ENCODE measurements around the gene PDLIM4. TPM values are rescaled to one million over a fixed set of nuclear protein-coding genes. Genes with fewer than 3 reads are reported as not detected.
A peak's percentile ranks its signal among the peaks of the same experiment; 100 is the strongest.

Gene PDLIM4
- total RNA-seq, 2 donors from 2014 or later: not detected

DNA sequence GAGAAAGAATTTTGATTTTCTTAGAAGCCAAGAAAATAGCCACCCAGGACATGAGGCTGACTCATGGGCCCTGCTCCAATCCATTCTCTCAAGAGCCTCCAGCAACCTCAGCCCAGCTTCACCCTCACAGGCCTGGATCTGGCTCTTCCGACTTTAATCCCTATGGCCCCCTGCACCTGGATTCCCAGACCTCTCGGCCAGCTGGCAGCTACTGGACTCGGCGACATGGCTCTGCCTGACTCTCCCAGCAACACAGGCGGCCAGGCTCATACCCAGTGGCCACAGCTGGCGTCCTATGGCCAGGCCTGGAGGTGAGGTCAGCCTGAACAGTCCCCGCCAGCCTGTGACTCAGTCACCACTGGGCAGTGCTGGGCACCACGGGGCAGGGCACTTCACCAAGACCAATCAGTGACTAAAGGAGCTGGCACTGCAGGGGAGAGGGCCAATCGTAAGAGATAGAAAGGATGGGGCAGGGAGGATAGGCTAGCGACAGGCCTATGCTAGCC lies 6.2 kb upstream of the PDLIM4 start:
- DNase-seq (no peak), ATAC-seq (no peak)
- no peak overlapping the region for H3K27ac Mint-ChIP-seq
- H3K4me1 Mint-ChIP-seq: peaks cover under 1% of the 10 kb centered on the region
- peaks cover 9% of the 10 kb centered on the region for H3K27me3 Mint-ChIP-seq
- no peaks in the 10 kb centered on the region for H3K9me3 ChIP-seq (ENCODE audit: control insufficient read depth, low read length, poor library complexity, severe bottlenecking)
- peaks cover 1% of the 10 kb centered on the region for H3K36me3 Mint-ChIP-seq (ENCODE audit: low read depth)
- no peak overlapping the region for H3K4me3 Mint-ChIP-seq

DNA sequence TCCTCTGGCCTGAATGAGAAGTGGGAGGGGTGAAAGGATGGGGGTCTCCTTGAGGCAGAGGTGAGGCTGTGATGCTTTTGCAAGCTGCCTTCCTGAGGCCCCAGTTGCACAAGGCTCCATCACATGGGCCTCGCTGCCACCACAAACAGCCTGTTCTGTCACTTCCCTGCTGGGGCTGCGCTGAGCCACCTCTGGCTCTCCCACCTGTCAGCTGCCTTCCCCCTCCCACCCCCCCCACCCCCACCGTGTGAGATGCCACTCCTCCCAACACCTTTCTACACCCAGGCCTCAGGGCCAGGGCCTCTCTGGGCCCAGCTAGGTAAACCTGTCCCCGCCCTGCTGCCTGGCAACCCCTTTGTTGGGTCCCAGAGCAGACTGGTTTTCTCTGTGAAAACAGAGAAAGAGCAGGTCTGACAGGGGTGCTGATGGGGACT lies 4.5 kb upstream of the PDLIM4 start:
- Mint-ChIP-seq H3K27ac (no peak overlapping the region), H3K36me3 (ENCODE audit: low read depth) (peaks cover 3% of the 10 kb centered on the region), H3K4me1 (peaks cover 4% of the 10 kb centered on the region), H3K4me3 (no peak overlapping the region), H3K27me3 (peaks cover 20% of the 10 kb centered on the region)
- DNase-seq: no peak
- H3K9me3 ChIP-seq (ENCODE audit: control insufficient read depth, low read length, poor library complexity, severe bottlenecking): no peaks in the 10 kb centered on the region
- ATAC-seq: no peak

DNA sequence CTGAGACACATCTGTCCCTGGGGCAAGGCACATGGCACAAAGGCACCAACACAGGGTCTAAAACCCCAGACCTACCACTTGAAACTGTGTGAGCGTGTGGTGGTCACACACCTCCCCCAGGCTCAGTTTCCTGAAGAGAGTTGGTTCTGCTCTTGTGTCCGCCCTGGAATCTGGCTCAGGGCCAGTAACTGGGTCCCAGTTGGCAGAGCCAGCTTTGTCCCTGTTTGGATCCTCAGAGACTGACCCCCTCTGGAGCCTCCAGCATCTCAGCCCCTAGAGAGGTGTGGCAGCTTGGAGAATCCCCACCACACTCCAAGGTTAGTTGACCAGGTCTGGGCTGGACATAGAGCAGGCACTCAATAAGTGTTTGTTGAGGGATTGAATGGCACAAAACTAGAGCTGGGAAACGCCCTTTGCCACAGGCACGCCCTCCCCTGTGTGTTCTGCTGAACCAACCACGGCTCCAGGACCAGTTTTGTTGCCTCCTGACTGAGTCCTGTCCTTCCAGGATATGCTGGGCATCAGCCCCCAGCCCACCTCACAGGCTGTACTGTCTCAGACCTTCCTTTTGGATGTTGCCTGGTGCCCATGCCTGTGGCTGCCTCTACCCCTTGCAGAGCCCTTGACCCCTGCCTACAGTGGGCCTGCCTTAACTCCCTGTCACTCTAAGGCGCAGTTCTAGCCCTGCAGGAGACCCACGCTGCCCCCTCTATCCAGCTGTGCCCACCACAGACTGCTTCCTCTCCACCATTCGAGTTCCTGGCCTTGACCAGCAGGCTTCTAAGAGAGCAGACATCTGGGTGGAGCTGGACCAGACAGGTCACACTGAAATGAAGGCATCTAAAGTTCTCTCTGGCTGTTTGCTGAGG lies 3.8 kb upstream of the PDLIM4 start:
- Mint-ChIP-seq H3K36me3 (ENCODE audit: low read depth) (peaks cover 3% of the 10 kb centered on the region), H3K27ac (no peak overlapping the region), H3K4me1 (peaks cover 4% of the 10 kb centered on the region), H3K4me3 (no peak overlapping the region), H3K27me3 (peaks cover 25% of the 10 kb centered on the region)
- DNase-seq: no peak
- ATAC-seq: no peak
- no peaks in the 10 kb centered on the region for H3K9me3 ChIP-seq (ENCODE audit: control insufficient read depth, low read length, poor library complexity, severe bottlenecking)

DNA sequence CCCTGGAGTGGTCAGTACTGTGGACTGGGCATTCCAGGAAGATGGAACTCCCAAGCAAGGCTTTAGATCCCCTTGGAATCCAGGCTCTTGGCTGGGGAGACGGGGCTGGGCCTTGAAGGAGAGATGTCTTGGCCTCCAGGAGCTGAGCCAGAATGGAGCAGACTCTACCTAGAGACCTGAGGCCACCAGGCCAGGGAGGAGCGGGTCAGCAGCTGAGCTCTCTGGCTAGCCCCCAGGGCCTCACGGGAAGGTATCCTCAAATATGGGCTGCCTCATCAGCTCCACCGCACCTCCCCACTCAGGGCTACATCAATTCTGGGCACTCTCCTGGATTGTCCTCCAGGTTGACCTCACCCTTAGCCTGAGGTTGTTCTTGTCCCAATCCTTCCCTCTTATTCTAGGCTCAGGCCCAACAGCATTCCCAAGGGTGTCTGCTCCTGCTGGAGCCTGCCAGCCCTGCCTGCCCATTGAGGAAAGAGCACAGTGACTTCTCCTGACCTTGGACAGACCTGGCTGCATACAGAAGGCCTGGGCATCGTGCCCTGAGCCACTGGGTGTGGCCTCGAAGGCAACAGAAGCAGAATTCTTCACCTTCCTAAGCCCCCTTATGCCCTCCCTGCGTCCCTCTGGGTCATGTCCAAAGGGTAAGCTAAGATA lies 3.0 kb upstream of the PDLIM4 start:
- Mint-ChIP-seq H3K36me3 (ENCODE audit: low read depth) (peaks cover 3% of the 10 kb centered on the region), H3K27ac (no peak overlapping the region), H3K4me3 (no peak overlapping the region), H3K27me3 (peaks cover 25% of the 10 kb centered on the region), H3K4me1 (peaks cover 4% of the 10 kb centered on the region)
- ATAC-seq: no peak
- H3K9me3 ChIP-seq (ENCODE audit: control insufficient read depth, low read length, poor library complexity, severe bottlenecking): no peaks in the 10 kb centered on the region
- DNase-seq: no peak

DNA sequence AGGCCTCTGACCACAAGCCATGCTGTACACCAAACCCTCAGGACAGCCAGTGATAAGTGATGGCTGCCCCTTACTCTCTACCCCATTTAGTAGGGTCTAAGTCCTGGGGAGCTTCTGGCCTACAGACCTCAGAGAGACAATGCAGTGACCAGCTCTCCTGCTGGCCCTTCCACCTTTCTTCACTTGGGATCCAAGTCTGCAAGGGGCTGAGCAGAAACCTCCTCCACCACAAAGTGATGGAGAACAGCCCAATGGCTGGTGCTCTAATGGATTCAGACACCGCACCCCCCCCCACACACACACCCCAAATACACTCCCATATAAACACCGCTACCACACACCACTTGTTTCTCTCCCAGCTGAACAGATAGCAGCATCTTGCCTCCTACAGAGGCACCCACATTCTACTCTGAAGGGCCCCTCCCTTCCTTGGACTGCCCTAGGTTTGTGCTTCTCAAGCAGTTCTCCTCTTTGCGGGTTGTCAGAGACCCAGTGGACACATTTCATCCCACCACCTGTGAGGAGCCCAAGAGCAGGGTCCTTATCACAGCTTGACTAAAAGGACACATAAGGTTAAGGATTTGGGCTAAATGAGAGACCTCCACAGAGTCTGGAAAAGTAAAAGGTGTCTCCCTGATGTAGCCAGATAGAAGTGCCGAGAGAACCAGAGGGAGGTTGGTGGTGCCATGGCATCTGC lies 1.3 kb upstream of the PDLIM4 start:
- H3K27ac Mint-ChIP-seq: no peak overlapping the region
- DNase-seq (no peak), ATAC-seq (no peak)
- no peaks in the 10 kb centered on the region for H3K9me3 ChIP-seq (ENCODE audit: control insufficient read depth, low read length, poor library complexity, severe bottlenecking)
- peaks cover 9% of the 10 kb centered on the region for H3K4me1 Mint-ChIP-seq
- H3K27me3 Mint-ChIP-seq: peaks cover 33% of the 10 kb centered on the region
- peak overlapping the region; percentile 60 for H3K4me3 Mint-ChIP-seq
- peaks cover 3% of the 10 kb centered on the region for H3K36me3 Mint-ChIP-seq (ENCODE audit: low read depth)

DNA sequence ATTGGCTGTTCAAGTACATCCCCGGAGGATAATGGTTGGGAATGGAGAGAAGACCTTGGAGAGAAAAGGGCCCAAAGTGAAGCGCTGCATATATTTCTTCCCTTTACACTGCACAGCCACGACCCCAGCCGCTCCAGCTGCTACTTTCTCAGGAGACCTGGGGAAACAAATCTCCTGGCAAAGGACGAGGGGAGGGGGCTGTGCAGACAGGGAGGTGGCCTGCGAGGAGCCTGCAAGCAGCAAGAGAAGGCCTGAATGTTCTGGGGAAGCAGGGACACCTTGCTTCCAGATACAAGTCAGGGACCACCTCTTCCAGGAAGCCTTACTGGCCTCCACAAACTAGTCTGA lies 739 bp upstream of the PDLIM4 start:
- Mint-ChIP-seq H3K27me3 (peaks cover 33% of the 10 kb centered on the region), H3K27ac (no peak overlapping the region), H3K4me1 (peaks cover 10% of the 10 kb centered on the region), H3K36me3 (ENCODE audit: low read depth) (peaks cover 3% of the 10 kb centered on the region), H3K4me3 (peak overlapping the region; percentile 60)
- no peaks in the 10 kb centered on the region for H3K9me3 ChIP-seq (ENCODE audit: control insufficient read depth, low read length, poor library complexity, severe bottlenecking)
- no peak for DNase-seq
- ATAC-seq: no peak

DNA sequence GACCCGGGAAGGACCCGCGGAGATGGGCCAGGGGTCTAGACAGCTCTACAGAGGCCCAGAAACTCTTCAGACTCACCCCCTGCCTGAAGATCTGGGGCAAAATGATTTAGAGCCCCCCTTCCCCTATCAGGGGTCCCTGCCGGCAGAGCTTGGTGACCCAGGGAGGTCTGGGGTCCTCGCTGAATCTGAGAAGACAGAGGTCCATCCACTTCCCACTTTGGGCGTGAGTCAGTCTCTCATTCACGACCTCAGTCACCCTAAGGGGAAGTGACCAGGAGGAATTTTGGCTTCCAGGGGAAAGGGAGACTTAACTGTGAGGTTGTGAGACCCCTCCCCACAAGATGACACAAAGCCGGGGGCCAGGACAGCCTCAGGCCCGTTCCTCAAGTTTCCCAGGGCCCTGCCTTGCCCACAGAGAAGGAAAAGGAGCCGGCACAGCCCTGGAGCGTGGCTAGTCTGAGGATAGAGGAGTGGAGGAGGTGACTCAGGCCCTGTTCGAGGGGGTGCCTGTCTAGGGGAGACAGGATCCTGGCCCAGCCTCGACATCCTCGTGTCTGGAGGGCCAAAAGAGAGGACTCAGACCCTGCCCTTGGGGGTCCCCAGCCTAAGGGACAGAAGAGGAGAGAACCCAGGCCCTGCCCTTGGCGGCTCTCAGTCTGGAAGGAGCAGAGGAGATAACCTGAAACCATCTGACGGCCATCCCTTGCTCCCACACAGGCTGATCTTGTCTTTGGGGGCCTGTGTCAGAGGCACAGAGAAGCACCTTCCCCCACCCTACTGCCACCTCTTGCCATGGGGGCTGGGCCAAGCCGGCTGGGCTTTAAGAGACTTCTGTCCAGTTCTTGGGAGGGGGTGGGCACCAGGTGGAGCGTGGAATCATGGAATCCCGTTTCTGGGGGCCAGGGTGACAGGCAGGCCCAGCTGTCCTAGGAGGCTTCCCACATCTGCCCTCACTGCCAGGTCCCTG lies 889 bp downstream of the PDLIM4 start:
- peak overlapping the region; percentile 19 for H3K4me3 Mint-ChIP-seq
- DNase-seq: no peak
- no peak for ATAC-seq
- no peaks in the 10 kb centered on the region for H3K9me3 ChIP-seq (ENCODE audit: control insufficient read depth, low read length, poor library complexity, severe bottlenecking)
- H3K36me3 Mint-ChIP-seq (ENCODE audit: low read depth): peaks cover 3% of the 10 kb centered on the region
- H3K27me3 Mint-ChIP-seq: peaks cover 33% of the 10 kb centered on the region
- peaks cover 12% of the 10 kb centered on the region for H3K4me1 Mint-ChIP-seq
- no peak overlapping the region for H3K27ac Mint-ChIP-seq

DNA sequence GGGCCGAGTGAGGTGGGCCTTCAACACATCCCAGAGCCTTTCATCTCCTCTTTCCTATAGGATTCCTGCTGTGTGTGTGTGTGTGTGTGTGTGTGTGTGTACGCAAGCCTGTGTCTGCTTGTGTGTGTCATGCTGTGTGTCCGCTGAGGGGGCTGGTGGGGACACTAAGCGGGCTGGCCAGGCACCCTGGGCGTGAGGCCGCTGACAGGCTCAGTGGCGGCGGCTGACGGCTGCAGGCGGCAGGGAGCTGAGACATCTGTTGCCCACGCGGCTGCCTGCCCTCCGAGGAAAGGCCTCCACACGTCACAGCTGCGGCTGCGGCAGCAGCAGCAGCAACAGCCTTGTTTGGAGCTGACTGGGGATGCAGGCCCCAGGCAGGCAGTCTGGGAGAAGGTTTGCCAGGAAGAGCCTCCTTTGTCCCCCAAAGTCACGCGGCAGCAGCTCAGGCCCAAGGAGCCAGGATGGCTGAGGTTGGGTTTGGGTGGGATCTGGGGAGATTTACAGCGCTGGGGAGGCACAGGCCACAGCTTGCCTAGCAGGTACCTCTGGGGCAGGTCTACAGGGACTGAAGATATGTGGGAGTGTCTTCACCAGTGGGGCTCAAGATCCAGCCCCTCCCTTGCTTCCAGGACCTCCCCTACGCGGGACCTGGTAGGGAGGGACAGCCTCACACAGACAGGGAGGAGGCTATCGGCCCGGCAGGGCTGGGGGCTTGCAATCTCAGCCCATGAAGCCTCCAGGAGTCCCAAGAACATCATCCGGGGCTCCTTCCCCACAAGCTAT lies 1.8 kb downstream of the PDLIM4 start:
- Mint-ChIP-seq H3K27ac (no peak overlapping the region), H3K36me3 (ENCODE audit: low read depth) (peaks cover 3% of the 10 kb centered on the region), H3K4me3 (no peak overlapping the region), H3K27me3 (peaks cover 33% of the 10 kb centered on the region), H3K4me1 (peaks cover 12% of the 10 kb centered on the region)
- DNase-seq: no peak
- no peaks in the 10 kb centered on the region for H3K9me3 ChIP-seq (ENCODE audit: control insufficient read depth, low read length, poor library complexity, severe bottlenecking)
- no peak for ATAC-seq

DNA sequence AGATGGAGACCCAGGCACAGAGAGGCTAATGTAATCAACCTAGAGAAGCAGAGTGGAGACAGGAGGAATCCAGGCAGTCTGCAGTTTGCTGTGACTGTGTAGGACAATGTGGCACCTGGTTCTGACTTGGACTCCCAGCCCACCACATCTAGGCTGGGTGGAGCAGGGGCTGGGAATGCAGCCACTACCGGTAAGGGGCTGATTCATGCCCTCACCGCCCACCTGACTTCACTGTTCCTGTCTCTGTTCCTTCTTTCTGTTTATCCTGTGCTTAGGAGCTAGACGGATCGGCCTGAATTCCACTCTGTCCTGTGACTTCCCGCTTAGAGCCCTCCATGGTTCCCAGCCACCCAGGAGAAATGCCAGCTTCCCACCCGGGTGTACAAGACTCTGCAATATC lies 2.6 kb downstream of the PDLIM4 start:
- ATAC-seq: no peak

DNA sequence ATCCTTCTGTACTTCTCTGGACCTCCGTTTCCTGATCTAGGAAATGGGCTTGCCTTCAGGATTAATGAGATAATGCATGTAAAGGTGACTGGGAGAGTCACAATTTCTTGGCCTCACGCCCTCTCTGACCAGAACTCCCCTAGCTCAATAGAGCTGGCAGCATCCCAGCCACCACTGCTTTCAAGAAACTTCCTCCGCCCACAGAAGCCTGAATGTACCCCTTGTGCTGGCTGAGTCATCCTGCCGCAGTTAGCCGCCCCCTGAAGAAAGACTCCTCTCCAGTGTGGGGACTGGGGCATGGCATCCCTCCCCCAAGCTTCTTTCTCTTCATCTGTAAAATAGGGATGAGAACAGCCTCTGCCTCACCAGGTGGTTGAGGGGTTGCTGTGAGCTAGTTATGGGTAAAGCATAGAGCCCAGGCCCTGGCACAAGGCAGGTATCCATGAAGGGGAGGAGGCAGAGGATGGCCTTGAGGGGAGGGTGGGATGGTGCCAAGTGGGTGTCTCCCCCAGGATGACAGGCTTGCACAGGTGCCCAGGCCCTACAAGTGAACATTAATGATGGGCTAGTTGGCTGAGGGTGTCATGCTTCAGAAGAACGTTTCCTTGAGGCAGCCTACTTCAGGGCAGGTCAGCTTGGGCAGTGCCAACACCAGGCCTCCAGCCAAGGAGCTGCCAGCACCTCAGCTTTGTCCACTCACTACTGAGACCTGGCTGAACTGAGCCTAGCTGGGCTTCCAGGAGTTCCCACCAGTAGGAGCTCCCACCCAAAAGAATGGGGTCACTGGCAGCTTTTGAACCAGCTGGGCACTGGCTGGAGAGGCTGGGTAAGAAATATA lies 3.4 kb downstream of the PDLIM4 start:
- Mint-ChIP-seq H3K4me1 (peaks cover 12% of the 10 kb centered on the region), H3K27ac (peak overlapping the region; percentile 12), H3K36me3 (ENCODE audit: low read depth) (peaks cover 3% of the 10 kb centered on the region), H3K4me3 (peak overlapping the region; percentile 10), H3K27me3 (peaks cover 28% of the 10 kb centered on the region)
- H3K9me3 ChIP-seq (ENCODE audit: control insufficient read depth, low read length, poor library complexity, severe bottlenecking): no peaks in the 10 kb centered on the region
- no peak for ATAC-seq
- no peak for DNase-seq

More for the DNA sequence above, 2.6 kb downstream of the PDLIM4 start:
- Mint-ChIP-seq H3K4me3 (peak overlapping the region; percentile 10), H3K36me3 (ENCODE audit: low read depth) (peaks cover 3% of the 10 kb centered on the region), H3K27me3 (peaks cover 33% of the 10 kb centered on the region), H3K27ac (peak overlapping the region; percentile 12), H3K4me1 (peaks cover 12% of the 10 kb centered on the region)
- no peak for DNase-seq
- no peaks in the 10 kb centered on the region for H3K9me3 ChIP-seq (ENCODE audit: control insufficient read depth, low read length, poor library complexity, severe bottlenecking)

Measured in T-helper 17 cell (primary cell).